Esophagus mucosa (tissue), 1 donor: ENCODE results near the gene SYMPK. TPM values are rescaled to one million over a fixed set of nuclear protein-coding genes. Genes with fewer than 3 reads are reported as not detected.

Experiments
- ATAC-seq: fragments of 200-7000 bp; cut with Tn5 transposase; one replicate; pipeline ENCODE4 v1.9.1; 2020
- total RNA-seq: library from RNA; stranded (reverse); gene quantifications from one replicate; pipeline ENCODE4 v1.2.4, GENCODE V29; 2023
- donor health status: DM: yes; HTN: yes; CAD: no.

SYMPK gene
- total RNA-seq, 1 donor from 2014 or later, result 42.9 TPM

DNA sequence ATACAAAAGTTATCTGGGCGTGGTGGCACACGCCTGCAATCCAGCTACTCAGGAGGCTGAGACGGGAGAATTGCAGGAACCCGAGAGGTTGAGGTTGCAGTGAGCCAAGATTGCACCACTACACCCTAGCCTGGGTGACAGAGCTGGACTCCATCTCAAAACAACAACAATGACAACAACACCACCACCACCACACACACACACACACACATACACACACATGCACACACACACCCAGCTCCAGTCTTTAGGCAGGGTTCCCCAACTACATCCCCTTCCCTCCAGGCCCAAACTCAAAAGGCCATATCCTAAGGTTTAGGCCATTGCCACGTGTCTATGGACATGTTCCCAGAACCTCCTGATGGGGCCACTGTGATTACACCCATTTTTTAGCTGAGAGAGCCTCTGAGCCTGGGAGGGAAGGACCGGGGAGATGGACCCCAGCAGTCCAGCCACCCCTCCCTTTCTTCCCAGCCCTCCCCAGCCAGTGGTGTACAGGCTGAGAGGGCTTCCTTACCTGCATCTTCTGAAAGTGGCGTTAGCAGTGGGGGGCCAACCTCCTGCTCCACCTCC, 61.3 kb downstream of the SYMPK start:
- ATAC-seq, result no peak

DNA sequence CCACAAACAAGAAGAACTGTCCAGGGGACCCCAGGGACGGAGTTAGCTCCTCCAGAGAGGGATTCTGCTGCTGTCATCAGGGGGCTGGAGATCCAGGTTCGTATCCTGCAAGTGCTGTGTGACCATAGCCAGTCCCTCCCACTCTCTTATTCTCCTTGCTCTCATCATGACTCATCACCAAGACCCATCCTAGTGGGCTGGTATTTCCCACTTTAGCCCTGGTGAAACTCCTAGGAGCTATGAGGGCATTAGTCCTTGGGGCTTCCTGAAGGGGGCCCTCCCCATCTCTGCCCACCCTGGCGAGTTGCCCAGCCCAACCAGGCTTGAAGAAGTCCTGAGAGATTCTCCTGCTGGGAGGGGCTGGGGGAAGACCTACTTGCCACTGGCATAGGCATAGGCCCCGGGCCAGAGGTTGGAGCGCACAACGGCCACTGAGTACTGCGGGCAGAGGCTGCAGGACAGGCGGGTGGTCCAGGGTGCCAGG, 62.8 kb downstream of the SYMPK start:
- peak; percentile 55 for ATAC-seq

DNA sequence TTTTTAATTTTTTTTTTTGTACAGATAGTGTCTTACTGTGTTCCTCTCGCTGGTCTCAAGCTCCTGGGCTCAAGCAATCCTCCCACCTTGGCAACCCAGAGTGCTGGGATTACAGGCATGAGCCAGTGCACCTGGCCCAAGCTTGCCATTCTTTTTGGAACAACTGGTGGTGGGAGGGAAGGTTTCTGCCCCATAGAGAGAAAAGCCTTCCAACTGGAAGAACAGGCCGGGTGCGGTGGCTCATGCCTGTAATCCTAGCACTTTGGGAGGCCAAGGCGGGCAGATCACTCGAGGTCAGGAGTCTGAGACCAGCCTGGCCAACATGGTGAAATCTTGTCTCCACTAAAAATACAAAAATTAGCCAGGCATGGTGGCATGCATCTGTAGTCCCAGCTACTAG, 63.4 kb downstream of the SYMPK start:
- ATAC-seq, result peak; percentile 76

DNA sequence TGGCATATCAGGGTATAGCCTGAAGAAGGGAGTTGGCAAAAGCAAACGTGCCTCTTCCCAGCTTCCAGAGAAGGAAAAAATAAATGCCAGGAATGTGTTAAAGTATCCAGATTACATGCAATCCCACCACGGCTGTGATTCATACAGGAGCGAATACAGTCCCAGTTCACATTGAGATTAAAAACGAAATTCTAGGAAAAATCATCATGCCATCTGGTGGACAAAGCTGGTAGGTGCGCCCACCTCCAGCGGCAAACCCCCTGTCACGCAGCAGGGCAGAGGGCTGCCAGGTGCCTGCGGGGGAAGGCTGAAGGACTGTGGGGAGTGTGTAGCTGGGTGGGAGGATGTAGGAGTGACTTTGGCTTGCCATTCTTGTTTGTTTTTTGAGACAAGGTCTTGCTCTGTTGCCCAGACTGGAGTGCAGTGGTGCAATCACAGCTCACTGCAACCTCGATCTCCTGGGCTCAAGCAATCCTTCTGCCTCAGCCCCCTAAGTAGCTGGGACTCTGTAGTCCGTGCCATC, 63.9 kb downstream of the SYMPK start:
- peak; percentile 72 for ATAC-seq

DNA sequence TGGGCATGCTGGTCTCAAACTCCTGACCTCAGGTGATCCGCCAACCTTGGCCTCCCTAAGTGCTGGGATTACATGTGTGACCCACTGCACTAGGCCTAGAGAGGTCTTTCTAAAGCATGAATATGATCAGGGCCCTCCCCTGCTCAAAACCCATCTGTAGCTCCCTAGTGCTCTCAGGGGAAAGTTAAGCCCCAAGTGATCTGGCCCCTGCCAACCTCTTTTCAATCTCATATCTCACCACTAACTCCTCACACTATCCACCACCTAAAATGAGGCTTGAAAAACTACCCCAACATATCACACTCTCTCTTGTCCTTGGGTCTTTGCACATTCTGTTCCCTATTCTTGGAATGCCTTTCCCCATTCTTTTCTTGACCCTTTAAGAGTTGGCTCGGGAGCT, 68.3 kb downstream of the SYMPK start:
- no peak for ATAC-seq

DNA sequence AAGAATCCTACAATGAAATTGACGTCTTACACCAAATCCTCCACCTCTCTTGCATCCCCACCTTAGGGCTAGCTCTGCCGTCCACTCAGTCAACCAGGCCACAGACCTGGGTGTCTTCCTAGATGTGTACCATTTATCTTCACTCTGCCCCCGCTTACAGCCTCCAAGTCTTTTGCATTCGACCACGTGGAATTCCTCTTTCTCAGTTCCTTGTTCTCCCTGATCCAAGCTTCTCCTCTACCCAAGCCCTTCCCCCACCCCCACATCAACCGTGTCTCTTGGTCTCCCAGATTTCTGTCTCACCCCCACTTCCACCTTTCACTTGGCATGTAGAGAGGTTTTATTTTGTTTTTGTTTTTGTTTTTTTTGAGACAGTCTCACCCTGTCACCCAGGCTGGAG, 69.1 kb downstream of the SYMPK start:
- ATAC-seq, result no peak

DNA sequence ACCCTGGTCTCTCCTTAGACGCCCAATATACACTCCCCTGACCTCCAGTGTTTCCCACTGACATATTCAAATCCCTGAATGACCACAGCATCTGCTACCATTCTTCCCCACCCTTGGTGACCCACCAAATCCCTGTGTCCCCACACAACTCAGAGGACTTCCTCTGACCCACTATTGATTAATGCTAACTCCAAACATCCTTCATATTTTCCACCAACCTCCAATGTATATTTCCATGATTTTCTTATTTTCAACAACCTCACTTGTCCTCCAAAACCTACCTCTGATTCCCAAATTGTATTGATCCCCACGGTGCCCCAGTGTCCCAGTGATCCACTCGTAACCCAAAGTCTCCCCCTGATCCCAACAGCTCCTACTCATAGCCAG, 69.8 kb downstream of the SYMPK start:
- ATAC-seq, result no peak

DNA sequence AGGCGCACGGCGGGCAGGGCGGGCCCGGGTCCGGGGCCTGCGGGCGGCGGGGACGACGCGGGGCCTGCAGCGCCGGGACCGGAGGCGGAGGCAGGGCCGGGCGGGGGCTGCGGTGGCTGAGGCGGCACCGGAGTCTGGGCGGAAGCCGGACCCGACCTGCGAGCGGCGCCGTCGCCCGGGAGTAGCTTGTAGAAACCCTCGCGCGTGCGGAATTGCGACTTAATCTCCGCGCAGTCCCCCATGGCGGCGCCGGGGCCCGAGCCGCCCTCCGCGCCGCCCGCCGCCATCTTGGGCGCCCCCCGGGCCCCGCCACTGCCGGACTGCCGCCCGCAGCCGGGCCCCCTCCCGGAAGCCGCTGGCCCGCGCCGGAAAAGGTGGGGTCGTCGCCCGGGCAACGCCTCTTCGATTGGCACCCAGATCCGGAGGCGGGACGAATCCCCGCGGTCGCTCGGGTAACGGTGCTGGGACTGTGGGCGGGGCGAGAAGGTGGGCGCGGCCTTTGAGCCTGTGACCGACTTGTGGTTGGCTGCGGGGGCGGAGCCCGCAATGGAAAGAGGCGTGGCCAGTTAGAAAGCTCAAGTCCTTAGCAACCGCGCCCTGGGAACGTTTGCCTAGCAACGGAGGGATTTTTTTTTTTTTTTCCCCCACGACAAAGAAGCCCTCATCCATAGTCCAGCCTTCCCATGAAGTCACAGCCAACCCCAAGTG, 70.3 kb downstream of the SYMPK start, which contains the start of gene DMWD:
Gene DMWD, minus strand, starts transcription at position 376 of the 708 bp plus-strand sequence. Its CDS starts 89 bp downstream, at position 287.
- ATAC-seq, result peak; percentile 98

DNA sequence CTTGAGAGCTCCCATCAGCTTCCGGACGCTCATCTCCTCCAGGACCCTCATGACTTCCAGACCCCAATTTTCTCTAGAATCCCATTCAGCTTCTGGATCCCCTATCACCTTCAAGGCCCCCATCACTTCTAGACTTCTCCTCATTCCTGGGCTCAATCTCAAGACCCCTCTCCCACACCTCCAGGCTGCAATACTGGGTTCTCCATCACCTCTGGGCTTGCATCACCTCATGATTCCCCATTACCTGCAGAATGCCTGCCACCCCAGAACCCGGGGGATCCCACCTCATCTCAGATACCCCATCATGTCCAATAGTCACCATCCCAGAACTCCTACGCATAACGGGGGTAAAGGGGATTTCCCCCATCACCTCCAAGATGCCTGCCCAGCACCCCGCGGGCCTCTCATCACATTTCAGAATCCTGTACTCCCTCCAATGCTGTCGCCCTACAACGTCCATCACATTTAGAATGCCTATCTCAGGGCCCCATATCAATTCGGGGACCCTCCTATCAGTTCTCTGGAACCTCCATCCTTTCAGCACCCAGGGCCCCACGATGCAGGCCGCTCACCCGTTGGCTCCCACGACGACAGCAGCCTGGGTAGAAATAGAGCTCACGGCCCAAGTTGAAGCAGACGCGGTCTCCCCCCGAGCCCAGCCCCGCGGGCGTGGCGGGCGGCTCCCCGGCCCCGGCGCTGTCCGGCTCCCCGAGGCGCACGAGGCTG, 71.0 kb downstream of the SYMPK start:
- ATAC-seq, result no peak

GRCh38 chr19:45790942-45791341, 72.0 kb downstream of the SYMPK start:
- no peak for ATAC-seq

GRCh38 chr19:45789035-45789786, 73.7 kb downstream of the SYMPK start:
- ATAC-seq, result no peak

- no peak for ATAC-seq
These were observed 76.4 kb downstream of the SYMPK start for GRCh38 chr19:45786533-45786894.

GRCh38 chr19:45785781-45786532, 77.0 kb downstream of the SYMPK start:
- no peak for ATAC-seq

DNA sequence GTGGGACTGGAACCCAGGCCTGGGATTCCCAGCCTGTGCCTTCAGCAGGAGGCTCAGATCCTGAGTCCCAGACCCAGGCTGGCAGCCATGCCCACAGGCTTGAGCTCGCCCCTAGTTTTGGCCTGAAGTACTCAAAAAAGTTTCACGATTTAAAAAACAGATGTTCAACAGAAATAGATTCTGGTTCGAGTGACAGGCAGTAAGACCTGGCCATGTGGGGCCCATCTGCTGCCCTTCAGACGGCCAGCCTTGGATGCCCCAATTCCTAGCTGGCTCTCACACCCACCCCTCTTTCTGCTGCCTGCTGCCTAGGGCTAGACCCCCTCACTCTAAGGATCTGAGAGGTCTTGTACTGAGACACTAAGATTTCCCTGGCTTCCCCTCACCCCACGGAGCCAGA, 77.8 kb downstream of the SYMPK start:
- ATAC-seq, result no peak

DNA sequence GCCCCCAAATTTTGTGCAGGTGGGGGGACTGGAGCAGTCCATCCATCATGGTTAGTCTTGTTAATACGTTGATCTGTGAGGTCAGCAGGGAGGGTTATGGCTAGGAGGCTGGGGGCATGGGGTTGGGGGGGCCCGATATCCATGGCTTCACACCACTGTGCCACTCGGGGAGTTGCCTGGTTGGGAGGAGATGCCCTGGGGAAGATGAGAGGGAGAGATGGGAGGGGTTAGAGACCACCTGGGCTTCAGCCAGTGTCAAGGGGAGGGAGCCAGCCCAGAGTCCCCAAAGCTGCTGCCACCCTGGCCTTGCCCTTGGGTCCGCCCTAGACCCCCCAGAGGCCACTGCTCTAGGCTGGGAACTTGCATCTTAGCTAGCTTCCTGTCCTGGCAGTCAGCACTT, 78.9 kb downstream of the SYMPK start:
- ATAC-seq, result no peak

DNA sequence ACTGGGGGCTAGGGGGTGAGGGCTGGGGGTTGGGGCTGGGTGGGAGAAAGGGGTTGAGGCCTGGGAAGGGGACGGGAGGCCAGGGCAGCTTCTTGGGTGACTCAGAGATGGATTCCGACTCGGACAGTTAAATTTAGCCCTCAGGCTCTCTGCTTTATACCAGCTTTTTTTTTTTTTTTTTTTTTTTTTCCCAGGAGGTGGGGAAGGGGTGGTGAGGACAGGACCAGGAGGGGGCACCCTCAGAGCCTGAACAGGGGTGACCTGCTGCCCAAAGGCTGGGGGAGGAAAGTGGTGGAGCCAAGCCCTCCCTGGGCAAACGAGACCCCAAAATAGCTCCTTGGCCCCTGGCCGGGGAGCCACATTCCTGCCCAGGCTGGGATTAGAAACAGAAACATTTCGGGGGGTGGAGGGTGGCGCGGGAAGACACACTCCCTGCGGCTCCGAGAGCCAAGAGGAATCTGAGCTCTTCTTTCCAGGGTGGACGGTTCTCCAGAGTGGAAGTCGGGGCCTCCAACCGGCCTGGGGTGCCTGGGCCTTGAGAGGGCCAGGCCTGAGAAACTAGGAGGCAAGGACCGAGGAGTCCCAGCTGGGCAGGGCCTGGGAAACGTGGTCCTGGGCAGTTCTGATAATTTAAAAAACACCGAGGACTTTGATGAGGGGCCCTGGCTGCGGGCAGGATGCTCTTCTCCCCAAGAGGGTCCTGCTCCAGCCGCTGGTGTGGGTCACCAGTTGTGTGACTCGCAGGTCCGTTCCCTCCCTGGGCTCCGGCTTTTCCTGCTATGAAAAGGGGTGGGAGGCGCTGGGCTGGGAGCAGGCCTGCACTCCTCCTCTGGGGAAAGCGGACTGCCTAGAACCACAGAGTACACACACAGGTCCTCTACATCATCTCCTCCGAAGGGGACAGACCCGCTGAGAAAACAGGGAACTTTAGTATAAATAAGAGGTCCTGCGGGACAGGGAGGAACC, 79.8 kb downstream of the SYMPK start:
- ATAC-seq, result no peak

DNA sequence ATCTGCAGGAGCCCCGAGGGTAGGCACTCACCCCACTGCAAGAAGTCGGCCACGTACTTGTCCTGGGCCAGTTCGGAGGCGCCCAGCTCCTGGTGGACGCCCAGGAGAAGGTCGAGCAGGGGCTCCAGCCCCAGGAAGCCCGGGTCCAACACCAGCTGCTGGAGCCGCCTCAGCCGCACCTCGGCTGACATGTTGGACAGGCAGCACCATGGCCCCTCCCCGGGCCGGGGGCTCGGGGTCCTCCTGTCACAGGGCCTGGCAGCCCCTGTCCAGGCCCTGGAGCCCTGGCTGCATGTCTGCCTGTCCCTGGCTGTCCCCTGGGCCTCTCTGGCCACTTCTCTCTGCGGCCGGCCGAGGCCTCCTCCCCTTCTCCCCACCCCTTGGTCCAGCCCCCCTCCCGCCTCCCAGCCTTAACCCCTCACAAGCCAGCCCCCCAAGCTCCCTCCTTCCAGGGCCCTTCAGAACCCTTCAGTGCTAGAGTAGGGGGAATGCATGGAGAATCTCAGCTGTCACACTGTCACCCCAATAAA, 80.7 kb downstream of the SYMPK start, which contains the start of gene DMPK:
Gene DMPK, minus strand, starts transcription at position 329 of the 530 bp plus-strand sequence. Its CDS starts 138 bp downstream, at position 191.
- ATAC-seq, result no peak

DNA sequence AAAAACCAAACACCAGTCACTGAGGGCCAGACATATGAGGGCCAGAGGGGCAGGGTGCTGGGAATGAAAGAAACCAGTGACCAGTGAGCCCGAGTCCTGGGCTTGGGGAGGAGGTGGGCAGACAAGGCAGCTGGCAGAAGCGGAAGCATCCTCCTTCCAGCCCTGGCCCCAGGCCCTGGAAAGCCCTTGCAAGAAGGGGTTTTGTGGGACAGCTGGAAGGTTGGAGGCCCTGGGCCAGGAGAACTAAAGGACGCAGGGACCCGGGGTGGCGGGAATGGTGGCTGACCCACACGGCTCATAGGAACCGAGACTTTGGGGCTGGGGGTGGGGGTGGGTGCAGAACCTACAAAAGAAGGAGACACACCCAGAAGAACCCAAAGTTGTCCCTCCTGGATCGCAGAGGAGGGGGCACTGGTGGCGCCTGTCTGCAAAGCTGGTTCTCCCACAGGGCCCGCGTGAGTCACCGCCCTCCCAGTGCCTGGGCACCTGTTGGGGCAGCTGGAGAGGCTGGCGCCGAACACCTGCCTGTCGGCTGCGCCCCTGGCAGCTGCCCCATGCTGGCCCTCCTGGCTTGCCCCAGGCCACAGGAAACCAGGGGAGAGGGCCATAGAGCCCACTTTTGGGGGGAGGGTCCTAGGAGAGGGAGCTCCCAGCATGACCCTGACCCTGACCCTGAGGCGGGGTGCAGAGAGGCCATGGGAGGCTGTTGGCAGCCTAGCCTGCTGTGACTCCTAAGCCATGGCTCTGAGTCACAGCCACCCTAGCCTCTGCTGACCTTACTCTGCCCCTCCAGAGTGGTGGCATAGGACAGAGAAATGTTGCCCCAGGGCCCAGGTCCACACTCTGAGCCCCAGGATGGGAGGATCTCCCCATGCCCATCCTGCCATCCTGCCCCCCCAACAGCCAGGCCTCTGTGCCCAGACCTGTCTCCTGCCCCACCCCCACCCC, 81.5 kb downstream of the SYMPK start:
- ATAC-seq, result peak; percentile 60
